Nasal cavity respiratory epithelium epithelial cell of viscerocranial mucosa (primary cell): Measurements from ENCODE around the gene IL15. TPM values are rescaled to one million over a fixed set of nuclear protein-coding genes. Genes with fewer than 3 reads are reported as not detected.

Source experiments
- total RNA-seq: library from RNA; depleted of rRNA; stranded (reverse); fragments of >200 nt; gene quantifications from 2 replicates; pipeline ENCODE4 v1.2.3, GENCODE V29; 2014

IL15 gene
- total RNA-seq: 0.34 and 4.5 TPM in 2 replicates

GRCh38 chr4:141636082-141636770, at the start of gene IL15:
IL15 (plus strand) TSS chr4:141636583; CDS start chr4:141719465, 82,882 bp downstream.

